ENCODE data around the gene PGA3.

PGA3 gene

GRCh38 chr11:61194169-61194671 lies 9.1 kb upstream of the PGA3 start:
- TF ChIP-seq SNAI2 (CRISPR knock-in tag; IDR thresholded peaks at IDR 0.05): no peak
- no peak; the same call in 2 of the 3 replicates for ATAC-seq

DNA sequence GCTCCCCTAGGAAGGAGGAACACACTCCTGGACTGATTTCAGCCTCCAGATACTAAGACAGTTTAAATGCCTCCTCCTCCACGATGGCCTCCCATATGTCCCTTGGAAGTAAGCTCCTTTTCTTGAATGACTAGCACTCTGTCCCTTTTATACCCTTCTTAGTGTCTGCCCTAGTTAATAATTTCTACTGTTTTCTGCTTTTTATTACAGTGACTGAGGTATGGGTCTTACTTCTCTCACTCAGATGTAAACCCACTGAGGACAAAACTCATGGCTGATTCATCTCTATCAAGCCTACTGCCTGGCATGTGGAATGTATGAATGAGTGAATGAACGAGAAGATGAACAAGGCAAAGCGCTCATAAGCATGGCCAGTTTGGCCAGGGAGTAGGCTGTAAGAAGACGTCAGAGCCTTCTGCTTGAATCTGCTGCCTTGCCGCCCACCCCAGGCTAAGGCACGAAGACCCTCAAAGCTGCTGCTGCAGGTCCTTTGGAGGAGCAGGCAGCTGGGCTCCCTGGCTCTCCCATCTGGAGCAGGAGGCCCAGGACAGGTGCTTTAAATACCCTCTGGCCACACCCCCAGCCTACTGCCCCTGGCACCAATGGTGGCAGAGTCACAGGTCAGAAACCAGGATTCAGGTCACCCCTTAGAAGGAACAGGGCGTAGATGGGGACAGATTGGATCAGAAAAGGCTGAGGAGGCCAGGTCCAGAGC lies 8.2 kb upstream of the PGA3 start:
- no peak for TF ChIP-seq ZNF565 (CRISPR knock-in tag; conservative IDR thresholded peaks at IDR 0.05; ENCODE audit: low read depth)
- TF ChIP-seq BACH2 (CRISPR knock-in tag; IDR thresholded peaks at IDR 0.05; ENCODE audit: borderline replicate concordance): no peak

DNA sequence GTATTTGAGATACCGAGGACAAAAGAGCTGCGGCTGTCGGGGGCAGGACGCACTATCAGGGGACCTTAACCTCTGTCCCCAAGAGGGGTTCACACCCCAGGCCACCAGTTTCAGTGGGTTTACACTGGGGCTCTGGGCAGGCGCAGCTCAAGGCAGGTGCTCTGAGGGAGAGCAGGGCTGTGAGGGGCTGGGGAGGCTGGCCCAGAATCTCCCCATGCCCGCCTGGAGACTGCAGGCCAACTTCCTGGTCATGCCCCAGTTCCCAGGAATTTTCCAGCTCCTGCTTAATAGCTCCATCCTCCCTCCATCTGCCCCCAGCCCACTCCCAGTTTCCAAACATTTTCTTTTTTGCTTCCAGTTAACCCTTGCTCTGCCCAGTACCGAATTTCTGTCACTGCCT lies 7.6 kb upstream of the PGA3 start:
- no peak for ATAC-seq
- TF ChIP-seq PPARA (CRISPR knock-in tag; IDR thresholded peaks at IDR 0.05; ENCODE audit: borderline replicate concordance) (no peak), ZNF70 (CRISPR knock-in tag; IDR thresholded peaks at IDR 0.05) (no peak), RARB (CRISPR knock-in tag; IDR thresholded peaks at IDR 0.05) (no peak), GLIS3 (CRISPR knock-in tag; IDR thresholded peaks at IDR 0.05) (no peak), OSR1 (CRISPR knock-in tag; IDR thresholded peaks at IDR 0.05) (no peak), POU6F1 (CRISPR knock-in tag; IDR thresholded peaks at IDR 0.05; ENCODE audit: borderline replicate concordance, low read depth) (no peak), TSHZ2 (CRISPR knock-in tag; IDR thresholded peaks at IDR 0.05) (no peak), CSDC2 (CRISPR knock-in tag; IDR thresholded peaks at IDR 0.05) (no peak), ZNF8 (CRISPR knock-in tag; IDR thresholded peaks at IDR 0.05) (no peak), CSRNP3 (CRISPR knock-in tag; IDR thresholded peaks at IDR 0.05) (no peak), ISL1 (CRISPR knock-in tag; IDR thresholded peaks at IDR 0.05) (no peak), ZFP3 (CRISPR knock-in tag; IDR thresholded peaks at IDR 0.05) (no peak), ESRRG (CRISPR knock-in tag; IDR thresholded peaks at IDR 0.05) (no peak), SNAI2 (CRISPR knock-in tag; IDR thresholded peaks at IDR 0.05) (no peak), TOX (CRISPR knock-in tag; IDR thresholded peaks at IDR 0.05; ENCODE audit: borderline replicate concordance) (no peak)
- TF ChIP-seq, protein P1, sequence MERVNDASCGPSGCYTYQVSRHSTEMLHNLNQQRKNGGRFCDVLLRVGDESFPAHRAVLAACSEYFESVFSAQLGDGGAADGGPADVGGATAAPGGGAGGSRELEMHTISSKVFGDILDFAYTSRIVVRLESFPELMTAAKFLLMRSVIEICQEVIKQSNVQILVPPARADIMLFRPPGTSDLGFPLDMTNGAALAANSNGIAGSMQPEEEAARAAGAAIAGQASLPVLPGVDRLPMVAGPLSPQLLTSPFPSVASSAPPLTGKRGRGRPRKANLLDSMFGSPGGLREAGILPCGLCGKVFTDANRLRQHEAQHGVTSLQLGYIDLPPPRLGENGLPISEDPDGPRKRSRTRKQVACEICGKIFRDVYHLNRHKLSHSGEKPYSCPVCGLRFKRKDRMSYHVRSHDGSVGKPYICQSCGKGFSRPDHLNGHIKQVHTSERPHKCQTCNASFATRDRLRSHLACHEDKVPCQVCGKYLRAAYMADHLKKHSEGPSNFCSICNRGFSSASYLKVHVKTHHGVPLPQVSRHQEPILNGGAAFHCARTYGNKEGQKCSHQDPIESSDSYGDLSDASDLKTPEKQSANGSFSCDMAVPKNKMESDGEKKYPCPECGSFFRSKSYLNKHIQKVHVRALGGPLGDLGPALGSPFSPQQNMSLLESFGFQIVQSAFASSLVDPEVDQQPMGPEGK (CRISPR knock-in tag; IDR thresholded peaks at IDR 0.05; ENCODE audit: borderline replicate concordance): no peak
- TF ChIP-seq, protein P2, sequence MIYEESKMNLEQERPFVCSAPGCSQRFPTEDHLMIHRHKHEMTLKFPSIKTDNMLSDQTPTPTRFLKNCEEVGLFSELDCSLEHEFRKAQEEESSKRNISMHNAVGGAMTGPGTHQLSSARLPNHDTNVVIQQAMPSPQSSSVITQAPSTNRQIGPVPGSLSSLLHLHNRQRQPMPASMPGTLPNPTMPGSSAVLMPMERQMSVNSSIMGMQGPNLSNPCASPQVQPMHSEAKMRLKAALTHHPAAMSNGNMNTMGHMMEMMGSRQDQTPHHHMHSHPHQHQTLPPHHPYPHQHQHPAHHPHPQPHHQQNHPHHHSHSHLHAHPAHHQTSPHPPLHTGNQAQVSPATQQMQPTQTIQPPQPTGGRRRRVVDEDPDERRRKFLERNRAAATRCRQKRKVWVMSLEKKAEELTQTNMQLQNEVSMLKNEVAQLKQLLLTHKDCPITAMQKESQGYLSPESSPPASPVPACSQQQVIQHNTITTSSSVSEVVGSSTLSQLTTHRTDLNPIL (CRISPR knock-in tag; IDR thresholded peaks at IDR 0.05; ENCODE audit: low read depth): no peak

More for the DNA sequence above, 8.2 kb upstream of the PGA3 start:
- ATAC-seq: no peak

DNA sequence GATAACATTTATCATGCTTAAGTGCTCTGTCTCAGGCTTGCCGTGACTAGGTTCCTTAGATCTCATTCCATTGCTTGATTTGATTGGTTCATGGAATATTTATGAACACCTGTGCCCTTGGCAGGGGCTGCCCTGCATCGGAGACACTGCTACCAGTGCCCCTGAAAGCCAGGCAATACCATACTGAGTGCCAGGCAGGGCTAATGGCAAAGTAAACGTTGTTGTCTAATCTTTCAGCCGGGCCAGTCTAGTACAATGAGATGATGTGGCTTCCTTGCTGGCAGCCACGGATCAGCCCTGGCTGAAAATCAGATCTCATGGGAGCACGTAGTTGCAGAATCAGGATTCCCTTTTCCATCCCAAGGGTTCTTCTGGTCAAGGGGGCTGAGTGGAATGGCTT lies 5.0 kb upstream of the PGA3 start:
- TF ChIP-seq, protein P2 (CRISPR knock-in tag; IDR thresholded peaks at IDR 0.05; ENCODE audit: low read depth): no peak
- no peak for TF ChIP-seq GLIS3 (CRISPR knock-in tag; IDR thresholded peaks at IDR 0.05)
- TF ChIP-seq ZNF70 (CRISPR knock-in tag; IDR thresholded peaks at IDR 0.05): no peak
- no peak for TF ChIP-seq BACH2 (CRISPR knock-in tag; IDR thresholded peaks at IDR 0.05; ENCODE audit: borderline replicate concordance)
- TF ChIP-seq ZFP30 (CRISPR knock-in tag; IDR thresholded peaks at IDR 0.05): no peak
- no peak for TF ChIP-seq CSDC2 (CRISPR knock-in tag; IDR thresholded peaks at IDR 0.05)
- no peak for ATAC-seq
